GM23338 (cell line): ENCODE results near the gene RBFOX1. TPM values are rescaled to one million over a fixed set of nuclear protein-coding genes. Genes with fewer than 3 reads are reported as not detected.

Source experiments
- ATAC-seq: fragments of 200-7000 bp; cut with Tn5 transposase; 3 replicates; pipeline ENCODE4 v1.9.1; 2020
- DNase-seq: peaks from one replicate; pipeline ENCODE4 v3.0.0-alpha.2; 2015; ENCODE audit warnings: low spot score
- H2AFZ ChIP-seq: fragments of 200-600 bp; sonication (generic); 2 replicates; pipeline ENCODE4 v1.8.0; 2016; ENCODE audit warnings: antibody characterized with exemption, mild to moderate bottlenecking, moderate library complexity
- H3F3A ChIP-seq: fragments of 200-600 bp; sonication (generic); replicated peaks from 2 replicates; pipeline ENCODE4 v1.8.0; 2017; ENCODE audit warnings: antibody characterized with exemption, mixed run types, low read depth
- H3K27ac ChIP-seq: fragments of 200-600 bp; sonication (generic); 2 replicates; pipeline ENCODE4 v1.6.1; 2016; ENCODE audit warnings: low read depth
- H3K27me3 ChIP-seq: fragments of 200-600 bp; sonication (generic); 2 replicates; pipeline ENCODE4 v1.8.0; 2016; ENCODE audit warnings: mild to moderate bottlenecking, mixed run types, moderate library complexity; ENCODE audit not compliant: insufficient read depth
- H3K36me3 ChIP-seq: fragments of 200-600 bp; sonication (generic); 2 replicates; pipeline ENCODE4 v1.8.0; 2016; ENCODE audit warnings: mild to moderate bottlenecking; ENCODE audit not compliant: insufficient read depth
- H3K4me1 ChIP-seq: fragments of 200-600 bp; sonication (generic); 2 replicates; pipeline ENCODE4 v1.8.0; 2016; ENCODE audit warnings: mild to moderate bottlenecking, moderate library complexity; ENCODE audit not compliant: insufficient read depth
- H3K4me2 ChIP-seq: fragments of 200-600 bp; sonication (generic); 2 replicates; pipeline ENCODE4 v1.7.1; 2017; ENCODE audit warnings: mixed run types
- H3K4me3 ChIP-seq: fragments of 200-600 bp; sonication (generic); 2 replicates; pipeline ENCODE4 v1.6.1; 2016; ENCODE audit warnings: mixed run types
- H3K79me2 ChIP-seq: fragments of 200-600 bp; sonication (generic); replicated peaks from 2 replicates; pipeline ENCODE4 v1.8.0; 2017; ENCODE audit warnings: mild to moderate bottlenecking; ENCODE audit not compliant: insufficient read depth
- H3K9me2 ChIP-seq: fragments of 200-600 bp; sonication (generic); 2 replicates; pipeline ENCODE4 v1.8.0; 2017; ENCODE audit not compliant: insufficient read depth
- H4K20me1 ChIP-seq: fragments of 200-600 bp; sonication (generic); replicated peaks from 2 replicates; pipeline ENCODE4 v1.8.0; 2017; ENCODE audit warnings: mild to moderate bottlenecking; ENCODE audit not compliant: insufficient read depth
- H3K27ac Mint-ChIP-seq: 2 replicates; pipeline ENCODE4 v1.8.0; 2020; ENCODE audit warnings: inconsistent platforms, mild to moderate bottlenecking, moderate library complexity, mixed read lengths
- H3K27me3 Mint-ChIP-seq: 3 replicates; pipeline ENCODE4 v1.8.0; 2022; ENCODE audit warnings: low read depth, mild to moderate bottlenecking, moderate library complexity, mixed read lengths, inconsistent platforms; ENCODE audit not compliant: insufficient read depth, poor library complexity
- H3K36me3 Mint-ChIP-seq: 3 replicates; pipeline ENCODE4 v1.8.0; 2021; ENCODE audit warnings: low read depth, mild to moderate bottlenecking, inconsistent platforms, moderate library complexity, mixed read lengths
- H3K4me1 Mint-ChIP-seq: 3 replicates; pipeline ENCODE4 v1.8.0; 2020; ENCODE audit warnings: mild to moderate bottlenecking, inconsistent platforms, mixed read lengths
- H3K4me3 Mint-ChIP-seq: 3 replicates; pipeline ENCODE4 v1.8.0; 2021; ENCODE audit warnings: moderate library complexity, mild to moderate bottlenecking, inconsistent platforms, mixed read lengths
- H3K9me3 Mint-ChIP-seq: 3 replicates; pipeline ENCODE4 v1.8.0; 2020; ENCODE audit warnings: moderate library complexity, mild to moderate bottlenecking, inconsistent platforms, mixed read lengths
- EZH2 ChIP-seq: fragments of 200-600 bp; sonication (generic); IDR thresholded peaks from one replicate; pipeline ENCODE4 v1.8.0; 2017; ENCODE audit warnings: antibody characterized with exemption, mild to moderate bottlenecking, low read depth; ENCODE audit not compliant: unreplicated experiment
- EZH2phosphoT487 ChIP-seq: fragments of 200-600 bp; sonication (generic); IDR thresholded peaks from one replicate; pipeline ENCODE4 v1.8.1; 2018; ENCODE audit warnings: antibody characterized with exemption; ENCODE audit not compliant: unreplicated experiment
- POLR2AphosphoS5 ChIP-seq: IDR thresholded peaks from 2 replicates; pipeline ENCODE4 v1.6.1; 2016; ENCODE audit warnings: antibody characterized with exemption, low read depth
- REST ChIP-seq: IDR thresholded peaks from one replicate; pipeline ENCODE4 v1.6.1; 2018; ENCODE audit warnings: antibody characterized with exemption; ENCODE audit not compliant: unreplicated experiment
- ZNF114 ChIP-seq: fragments of 250-450 bp; sonication (Bioruptor Pico); IDR thresholded peaks from 2 replicates; pipeline ENCODE4 v1.5.0; 2020; ENCODE audit warnings: mild to moderate bottlenecking, moderate library complexity
- ZNF462 ChIP-seq: fragments of 250-450 bp; sonication (Bioruptor Pico); IDR thresholded peaks from 2 replicates; pipeline ENCODE4 v1.5.0; 2020; ENCODE audit warnings: mild to moderate bottlenecking, moderate library complexity
- polyA plus RNA-seq: library from polyadenylated mRNA; unstranded; fragments of >200 nt; fragmentation: Nextera tagmentation; extraction: Ambion mirVana; gene quantifications from 2 replicates; pipeline ENCODE4 v1.2.1, GENCODE V29; 2016
- total RNA-seq: library from RNA; depleted of rRNA; stranded (reverse); fragments of >200 nt; shearing (Covaris generic); gene quantifications from 2 replicates; pipeline ENCODE4 v1.2.3, GENCODE V29; 2014
- TF ChIP-seq, protein P1 (sequence below): IDR thresholded peaks from 2 replicates; pipeline ENCODE4 v1.6.1; 2016; ENCODE audit warnings: antibody characterized with exemption

The RBFOX1 gene
- total and polyA plus RNA-seq, 2 experiments from 2014 or later, result 2.5 to 3.6 TPM

DNA sequence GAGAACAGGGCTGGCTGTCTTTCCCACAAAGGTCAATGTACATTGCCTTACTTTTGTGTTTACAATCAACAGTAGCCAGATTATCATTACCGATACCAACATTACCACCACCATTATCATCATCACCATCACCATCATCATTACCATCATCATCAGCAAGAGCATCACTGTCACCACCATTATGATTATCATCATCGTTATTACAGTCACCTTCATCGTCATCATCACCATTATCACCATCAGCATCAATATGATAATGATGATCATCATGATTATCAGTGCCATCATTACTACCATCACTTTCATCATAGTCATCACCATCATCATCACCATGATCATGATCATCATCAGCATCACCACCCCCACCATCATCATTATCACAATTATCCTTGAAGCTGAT, 43.3 kb upstream of the RBFOX1 start:
- Mint-ChIP-seq H3K4me1 (no peaks in the 10 kb centered on the region), H3K9me3 (peaks cover 29% of the 10 kb centered on the region), H3K27me3 (no peaks in the 10 kb centered on the region), H3K27ac (no peak overlapping the region), H3K36me3 (peaks cover 9% of the 10 kb centered on the region; the same call in 1 of the 3 replicates), H3K4me3 (no peak overlapping the region)
- Histone ChIP-seq H3K4me1 (no peaks in the 10 kb centered on the region), H3K4me2 (no peak overlapping the region), H3K9me2 (no peaks in the 10 kb centered on the region), H4K20me1 (no peaks in the 10 kb centered on the region), H3K36me3 (no peaks in the 10 kb centered on the region), H3F3A (no peaks in the 10 kb centered on the region), H3K4me3 (no peak overlapping the region), H3K27ac (no peak overlapping the region), H3K79me2 (no peaks in the 10 kb centered on the region), H3K27me3 (no peaks in the 10 kb centered on the region), H2AFZ (no peak overlapping the region)
- DNase-seq (no peak), ATAC-seq (no peak)
- no peak for TF ChIP-seq EZH2
- TF ChIP-seq ZNF114 (CRISPR knock-in tag), result no peak
- TF ChIP-seq, protein P1, sequence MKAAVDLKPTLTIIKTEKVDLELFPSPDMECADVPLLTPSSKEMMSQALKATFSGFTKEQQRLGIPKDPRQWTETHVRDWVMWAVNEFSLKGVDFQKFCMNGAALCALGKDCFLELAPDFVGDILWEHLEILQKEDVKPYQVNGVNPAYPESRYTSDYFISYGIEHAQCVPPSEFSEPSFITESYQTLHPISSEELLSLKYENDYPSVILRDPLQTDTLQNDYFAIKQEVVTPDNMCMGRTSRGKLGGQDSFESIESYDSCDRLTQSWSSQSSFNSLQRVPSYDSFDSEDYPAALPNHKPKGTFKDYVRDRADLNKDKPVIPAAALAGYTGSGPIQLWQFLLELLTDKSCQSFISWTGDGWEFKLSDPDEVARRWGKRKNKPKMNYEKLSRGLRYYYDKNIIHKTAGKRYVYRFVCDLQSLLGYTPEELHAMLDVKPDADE, result no peak
- no peak for TF ChIP-seq POLR2AphosphoS5
- no peak for TF ChIP-seq EZH2phosphoT487
- TF ChIP-seq ZNF462 (CRISPR knock-in tag), result no peak
- TF ChIP-seq REST, result no peak
